AG04450 (cell line): ENCODE measurements around the gene CRELD2. TPM values are rescaled to one million over a fixed set of nuclear protein-coding genes. Genes with fewer than 3 reads are reported as not detected.

Experiments
- CTCF ChIA-PET: fragments of 300-600, 350-600 bp; formaldehyde crosslinking; extraction: SDS; loops from one replicate; lab custom pipeline; 2022; ENCODE audit warnings: antibody characterized with exemption, inconsistent platforms; lab: Charles Lee
- POLR2A ChIA-PET: fragments of 350-600 bp; formaldehyde crosslinking; extraction: SDS; loops from one replicate; lab custom pipeline; 2021; ENCODE audit warnings: antibody characterized with exemption, inconsistent platforms; lab: Yijun Ruan, JAX
- DNase-seq: peaks from one replicate; pipeline ENCODE4 v3.0.0-alpha.2; 2011; ENCODE audit warnings: low read depth, low spot score
- H3K27ac ChIP-seq: one replicate; pipeline ENCODE4 v1.5.1; 2012; ENCODE audit warnings: low read depth, low read length, control low read depth
- H3K27me3 ChIP-seq: one replicate; pipeline ENCODE4 v1.6.0; 2012; ENCODE audit warnings: low read length; ENCODE audit not compliant: control insufficient read depth, insufficient read depth
- H3K4me3 ChIP-seq: 2 replicates; pipeline ENCODE4 v1.5.1; 2011; ENCODE audit warnings: mild to moderate bottlenecking, low read depth, low read length, control low read depth
- H3K9me3 ChIP-seq: 2 replicates; pipeline ENCODE4 v1.5.1; 2012; ENCODE audit warnings: low read length; ENCODE audit not compliant: control insufficient read depth, insufficient read depth
- CTCF ChIP-seq: IDR thresholded peaks from 2 replicates; pipeline ENCODE4 v1.5.1; 2011; ENCODE audit warnings: low read depth, low read length, control low read depth, inconsistent platforms
- polyA plus RNA-seq: library from polyadenylated mRNA; depleted of rRNA; stranded (reverse); fragments of >200 nt; gene quantifications from 2 replicates; pipeline ENCODE4 v1.2.3, GENCODE V29; 2011; rRNA removed
- small RNA-seq: library from RNA; depleted of rRNA; stranded (forward); fragments of <200 nt; gene quantifications from one replicate; pipeline ENCODE3, GENCODE V24; 2012; ENCODE audit warnings: low read depth; ENCODE audit not compliant: insufficient read length

The CRELD2 gene
- polyA plus RNA-seq, 1 experiment, result 31.6 TPM

DNA sequence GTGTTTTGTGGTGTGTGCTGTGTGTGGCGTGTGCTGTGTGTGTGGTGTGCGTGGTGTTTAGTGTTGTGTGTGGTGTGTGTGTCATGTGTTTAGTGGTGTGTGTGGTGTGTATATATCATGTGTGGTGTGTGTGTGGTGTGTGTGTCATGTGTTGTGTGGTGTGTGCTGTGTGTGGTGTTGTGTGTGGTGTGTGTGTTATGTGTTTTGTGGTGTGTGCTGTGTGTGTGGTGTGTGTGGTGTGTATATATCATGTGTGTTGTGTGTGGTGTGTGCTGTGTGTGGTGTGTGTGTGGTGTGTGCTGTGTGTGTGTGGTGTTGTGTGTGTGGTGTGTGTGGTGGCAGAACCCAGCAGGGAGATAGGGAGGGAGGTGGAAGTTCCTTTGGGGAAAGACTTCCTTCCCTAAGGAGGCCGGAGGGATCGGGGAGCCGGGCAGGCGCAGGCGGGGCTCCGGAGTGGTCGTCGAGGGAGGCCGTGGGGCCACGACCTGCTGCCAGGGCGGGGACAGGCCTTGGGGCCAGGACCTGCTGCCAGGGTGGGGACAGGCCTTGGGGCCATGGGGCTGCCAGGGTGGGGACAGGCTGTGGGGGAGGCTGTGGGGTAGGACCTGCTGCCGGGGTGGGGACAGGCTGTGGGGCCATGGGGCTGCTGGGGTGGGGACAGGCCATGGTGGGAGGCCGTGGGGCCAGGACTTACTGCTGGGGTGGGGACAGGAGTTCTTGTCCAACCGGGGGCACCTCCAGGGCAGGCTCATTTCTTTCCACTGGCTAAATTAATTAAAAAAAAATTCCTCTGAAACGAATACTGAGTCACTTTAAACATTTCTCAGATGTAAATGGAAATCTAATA lies 57.3 kb downstream of the CRELD2 start:
- Histone ChIP-seq H3K27me3 (no peaks in the 10 kb centered on the region), H3K4me3 (no peak overlapping the region), H3K9me3 (peaks cover 6% of the 10 kb centered on the region; the same call in 1 of the 2 replicates), H3K27ac (no peak overlapping the region)
- ChIA-PET CTCF (no interaction called here), POLR2A (no interaction called here)
- DNase-seq, result no peak
- TF ChIP-seq CTCF, result no peak

DNA sequence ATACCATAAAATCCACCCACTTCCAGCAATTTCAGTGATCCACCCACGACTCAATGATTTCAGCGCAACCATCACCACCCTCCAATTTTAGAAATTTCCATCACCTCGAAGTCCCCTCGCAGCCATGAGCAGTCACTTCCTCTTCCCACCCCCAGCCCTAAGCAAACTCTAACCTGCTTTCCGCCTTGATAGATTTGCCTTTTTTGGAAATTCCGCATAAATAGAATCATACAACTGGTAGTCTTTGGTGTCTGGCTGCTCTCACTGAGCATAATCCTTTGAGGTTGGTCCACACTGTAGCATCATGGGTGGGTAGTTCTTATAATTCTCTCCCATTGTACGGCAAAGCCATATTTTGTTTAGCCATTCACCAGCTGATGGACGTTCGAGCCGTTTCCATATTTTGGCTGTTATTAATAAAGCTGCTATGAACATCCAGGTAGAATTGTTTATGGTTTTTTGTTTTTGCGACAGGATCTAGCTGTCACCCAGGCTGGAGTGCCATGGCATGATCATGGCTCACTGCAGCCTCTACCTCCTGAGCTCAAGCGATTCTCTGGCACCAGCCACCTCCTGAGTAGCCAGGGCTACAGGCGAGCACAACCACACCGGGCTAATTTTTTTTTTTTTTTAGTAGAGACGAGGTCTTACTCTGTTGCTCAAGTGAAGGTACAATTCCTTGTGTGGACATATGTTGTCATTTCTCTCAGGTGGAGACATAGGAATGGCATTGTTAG lies 58.2 kb downstream of the CRELD2 start:
- no peak for DNase-seq
- ChIA-PET POLR2A (interaction anchor here (0.6 kb wide), 1 partner anchor 287 kb away, joined by 3 read pairs; no protein-coding TSS in a partner anchor), CTCF (interaction anchor here (0.9 kb wide), 1 partner anchor 54 kb away, joined by 3 read pairs; no protein-coding TSS in a partner anchor)
- Histone ChIP-seq H3K9me3 (peaks cover 6% of the 10 kb centered on the region; the same call in 1 of the 2 replicates), H3K27me3 (no peaks in the 10 kb centered on the region), H3K27ac (no peak overlapping the region), H3K4me3 (no peak overlapping the region)
- no peak for TF ChIP-seq CTCF

Small RNA genes lying within 50 kb of the gene (small RNA-seq; reads per million reads assigned to genes)
- gene MIR6821, result not detected

Other genes with a start within 250 kb of the CRELD2 start
- 4.6 and 6.0 TPM in 2 replicates for gene BRD1, start 90.8 kb upstream of the CRELD2 start, polyA plus RNA-seq
- 6.3 and 7.5 TPM in 2 replicates for gene ZBED4, start 64.8 kb upstream of the CRELD2 start, polyA plus RNA-seq
- 5.4 and 5.6 TPM in 2 replicates for gene ALG12, start 196 bp upstream of the CRELD2 start, polyA plus RNA-seq
- gene PIM3, start 42.1 kb downstream of the CRELD2 start, polyA plus RNA-seq, result 6.1 and 8.2 TPM in 2 replicates
- not detected in 2 replicates for gene IL17REL, start 94.1 kb downstream of the CRELD2 start, polyA plus RNA-seq
- gene TTLL8, start 139.7 kb downstream of the CRELD2 start, polyA plus RNA-seq, result not detected in 2 replicates
- gene MLC1, start 166.8 kb downstream of the CRELD2 start, polyA plus RNA-seq, result 0.15 and 0.27 TPM in 2 replicates
- 4.2 and 4.6 TPM in 2 replicates for gene MOV10L1, start 171.4 kb downstream of the CRELD2 start, polyA plus RNA-seq